GM23248 (cell line): ENCODE measurements around the gene HS6ST1.

Experiments used
- EZH2 ChIP-seq: fragments of 200-600 bp; sonication (generic); IDR thresholded peaks from 2 replicates; pipeline ENCODE4 v1.6.1; 2018; ENCODE audit warnings: antibody characterized with exemption, mild to moderate bottlenecking; ENCODE audit not compliant: insufficient read depth, poor library complexity, severe bottlenecking
- EZH2phosphoT487 ChIP-seq: fragments of 200-600 bp; sonication (generic); IDR thresholded peaks from 2 replicates; pipeline ENCODE4 v1.6.1; 2018; ENCODE audit warnings: antibody characterized with exemption, moderate library complexity, mild to moderate bottlenecking, low read depth; ENCODE audit not compliant: insufficient read depth

DNA sequence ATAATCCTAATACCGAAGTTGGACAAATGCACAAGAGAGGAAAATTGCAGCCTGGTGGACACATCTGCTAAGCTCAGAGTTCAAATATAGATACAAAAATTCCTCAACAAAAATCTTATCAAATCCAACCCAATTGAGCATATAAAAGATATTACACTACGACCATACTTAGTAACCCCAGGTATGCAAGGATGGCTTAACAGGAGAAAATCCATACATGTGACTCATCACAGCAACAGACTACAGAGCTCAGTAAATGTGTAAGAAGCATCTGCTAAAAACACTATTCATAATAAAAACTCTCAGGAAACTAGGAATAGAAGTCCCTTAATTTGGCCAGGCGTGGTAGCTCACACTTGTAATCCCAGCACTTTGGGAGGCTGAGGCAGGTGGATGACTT, 28.3 kb downstream of the HS6ST1 start:
- TF ChIP-seq EZH2 = no peak
- TF ChIP-seq EZH2phosphoT487 = no peak
